Suprapubic skin (tissue), 4 donors: Measurements from ENCODE around the gene MEA1. TPM values are rescaled to one million over a fixed set of nuclear protein-coding genes. Genes with fewer than 3 reads are reported as not detected.

Source experiments
- DNase-seq, 2 donors: peaks; one replicate each; pipeline ENCODE4 v3.0.0-alpha.2; 2019; ENCODE audit warnings: low spot score in 2 of 2
- H3K27ac ChIP-seq: fragments of 200-600 bp; sonication (generic); one replicate; pipeline ENCODE4 v1.5.1; 2019
- H3K27me3 ChIP-seq: fragments of 200-600 bp; sonication (generic); one replicate; pipeline ENCODE4 v1.5.1; 2019
- H3K36me3 ChIP-seq: fragments of 200-600 bp; sonication (generic); one replicate; pipeline ENCODE4 v1.5.1; 2019
- H3K4me1 ChIP-seq: fragments of 200-600 bp; sonication (generic); one replicate; pipeline ENCODE4 v1.5.1; 2019
- H3K4me3 ChIP-seq: fragments of 200-600 bp; sonication (generic); one replicate; pipeline ENCODE4 v1.5.1; 2019; ENCODE audit warnings: mild to moderate bottlenecking
- H3K9me3 ChIP-seq: fragments of 200-600 bp; sonication (generic); one replicate; pipeline ENCODE4 v1.5.1; 2019
- EP300 ChIP-seq: sonication (generic); formaldehyde crosslinking; IDR thresholded peaks from one replicate; pipeline ENCODE4 v1.6.1; 2017; ENCODE audit warnings: antibody characterized with exemption
- POLR2A ChIP-seq, 2 donors: fragments of 450-650 bp; IDR thresholded peaks; one replicate each; pipeline ENCODE4 v1.6.1; 2017; ENCODE audit warnings: antibody characterized with exemption in 2 of 2, mild to moderate bottlenecking in 2 of 2, moderate library complexity in 2 of 2
- POLR2AphosphoS5 ChIP-seq, 3 donors: sonication (generic); formaldehyde crosslinking; IDR thresholded peaks; one replicate each; pipeline ENCODE4 v1.6.1; 2017; ENCODE audit warnings: antibody characterized with exemption in 3 of 3
- WGBS: methylation state at CpG from one replicate; pipeline ENCODE4 v1.1.5; 2018; 5-methylcytosine and 5-hydroxymethylcytosine counted together
- total RNA-seq, 4 donors: library from RNA; depleted of rRNA; stranded (reverse); fragments of >200 nt; gene quantifications; one replicate each; pipeline ENCODE4 v1.1.0, GENCODE V29; 2016
- TF ChIP-seq, protein P1 (sequence below), 2 donors: fragments of 200-600 bp in 1 of 2; fragments of 450-650 bp in 1 of 2; sonication (generic) in 1 of 2; IDR thresholded peaks; one replicate each; pipeline ENCODE4 v1.5.1; 2016 to 2019; ENCODE audit warnings: antibody characterized with exemption in 2 of 2, mild to moderate bottlenecking in 1 of 2, moderate library complexity in 1 of 2

Gene MEA1
- total RNA-seq, 4 donors from 2014 or later = 41.2 to 65.8 (median 61.5) TPM

DNA sequence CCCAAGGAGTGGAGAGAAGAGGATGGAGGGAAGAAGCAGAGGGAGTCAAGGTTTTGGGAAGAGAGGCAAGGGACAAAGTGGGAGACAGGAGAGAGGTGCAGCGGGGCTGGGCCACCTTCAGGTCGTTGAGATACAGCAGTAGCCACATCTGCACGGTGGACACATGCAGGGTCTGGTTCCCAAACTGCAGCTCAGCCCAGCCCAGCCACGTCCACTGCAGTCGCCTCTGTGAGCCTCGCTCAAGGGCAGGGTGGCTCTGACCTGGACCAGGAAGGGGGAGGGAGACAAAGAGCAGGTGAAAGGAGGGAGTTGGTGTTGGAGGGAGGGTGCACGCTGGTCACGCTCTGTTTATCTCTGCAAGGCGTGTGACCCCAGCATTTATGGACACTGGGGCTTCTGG, 25.0 kb upstream of the MEA1 start:
- no peaks in the 10 kb centered on the region for H3K4me1 ChIP-seq
- H3K9me3 ChIP-seq = no peaks in the 10 kb centered on the region
- H3K4me3 ChIP-seq = no peak overlapping the region
- H3K27me3 ChIP-seq = no peaks in the 10 kb centered on the region
- no peak for DNase-seq
- TF ChIP-seq POLR2AphosphoS5 (IDR thresholded peaks at IDR 0.05) (no peak), POLR2A (IDR thresholded peaks at IDR 0.05) (no peak), EP300 (no peak)
- TF ChIP-seq, protein P1, sequence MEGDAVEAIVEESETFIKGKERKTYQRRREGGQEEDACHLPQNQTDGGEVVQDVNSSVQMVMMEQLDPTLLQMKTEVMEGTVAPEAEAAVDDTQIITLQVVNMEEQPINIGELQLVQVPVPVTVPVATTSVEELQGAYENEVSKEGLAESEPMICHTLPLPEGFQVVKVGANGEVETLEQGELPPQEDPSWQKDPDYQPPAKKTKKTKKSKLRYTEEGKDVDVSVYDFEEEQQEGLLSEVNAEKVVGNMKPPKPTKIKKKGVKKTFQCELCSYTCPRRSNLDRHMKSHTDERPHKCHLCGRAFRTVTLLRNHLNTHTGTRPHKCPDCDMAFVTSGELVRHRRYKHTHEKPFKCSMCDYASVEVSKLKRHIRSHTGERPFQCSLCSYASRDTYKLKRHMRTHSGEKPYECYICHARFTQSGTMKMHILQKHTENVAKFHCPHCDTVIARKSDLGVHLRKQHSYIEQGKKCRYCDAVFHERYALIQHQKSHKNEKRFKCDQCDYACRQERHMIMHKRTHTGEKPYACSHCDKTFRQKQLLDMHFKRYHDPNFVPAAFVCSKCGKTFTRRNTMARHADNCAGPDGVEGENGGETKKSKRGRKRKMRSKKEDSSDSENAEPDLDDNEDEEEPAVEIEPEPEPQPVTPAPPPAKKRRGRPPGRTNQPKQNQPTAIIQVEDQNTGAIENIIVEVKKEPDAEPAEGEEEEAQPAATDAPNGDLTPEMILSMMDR (IDR thresholded peaks at IDR 0.05) = no peak
- peaks cover 81% of the 10 kb centered on the region for H3K36me3 ChIP-seq
- WGBS = 77% methylated on average over 6 of the region's 9 CpGs
- H3K27ac ChIP-seq = no peak overlapping the region

DNA sequence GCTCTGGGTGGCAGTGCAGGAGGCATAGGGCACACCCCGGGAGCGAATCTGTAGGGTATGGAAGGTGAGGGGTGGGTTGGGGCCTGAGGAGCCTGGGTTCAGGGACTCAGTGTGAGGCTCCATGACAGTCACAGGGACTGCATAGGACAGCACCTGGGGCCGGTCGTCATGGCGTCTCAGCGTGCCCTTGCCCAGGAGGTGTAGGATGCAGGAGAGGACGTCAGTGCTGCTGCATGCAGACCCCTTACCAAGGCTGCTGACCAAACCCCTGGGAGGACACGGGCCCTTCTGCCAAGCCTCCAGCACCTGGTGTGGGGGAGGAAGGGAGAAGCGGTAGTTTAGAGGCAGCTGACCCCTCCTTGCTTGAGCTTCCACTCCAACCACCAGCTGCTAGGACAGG, 24.0 kb upstream of the MEA1 start:
- no peak for TF ChIP-seq POLR2AphosphoS5 (IDR thresholded peaks at IDR 0.05)
- TF ChIP-seq, protein P1 (IDR thresholded peaks at IDR 0.05) = no peak
- TF ChIP-seq EP300 = no peak
- no peak for TF ChIP-seq POLR2A (IDR thresholded peaks at IDR 0.05)
- H3K4me3 ChIP-seq = no peak overlapping the region
- no peak for DNase-seq
- no peaks in the 10 kb centered on the region for H3K4me1 ChIP-seq
- no peak overlapping the region for H3K27ac ChIP-seq
- peaks cover 76% of the 10 kb centered on the region for H3K36me3 ChIP-seq
- H3K9me3 ChIP-seq = no peaks in the 10 kb centered on the region
- no peaks in the 10 kb centered on the region for H3K27me3 ChIP-seq
- WGBS = 86% methylated on average over 4 of the region's 9 CpGs

DNA sequence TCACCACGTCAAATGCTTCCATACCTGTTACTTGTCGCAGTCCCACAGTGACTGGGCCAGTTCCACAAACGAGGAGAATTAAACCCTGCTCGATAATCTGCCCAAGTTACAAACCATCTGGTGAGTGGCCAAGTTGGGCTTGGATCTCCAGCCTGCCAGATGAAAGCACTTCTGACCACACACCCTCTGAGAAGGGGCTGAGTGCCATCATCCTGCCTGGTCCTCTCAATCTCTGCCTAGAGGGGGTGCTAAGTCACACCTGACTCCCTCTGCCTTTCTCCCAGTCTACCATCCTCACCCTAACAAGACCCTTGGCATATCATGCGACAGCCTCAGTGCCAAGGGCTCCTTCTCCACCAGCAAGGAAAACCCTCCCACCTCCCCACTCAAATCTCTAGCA, 23.5 kb upstream of the MEA1 start:
- Histone ChIP-seq H3K4me1 (no peaks in the 10 kb centered on the region), H3K9me3 (no peaks in the 10 kb centered on the region), H3K27ac (no peak overlapping the region), H3K27me3 (no peaks in the 10 kb centered on the region), H3K4me3 (no peak overlapping the region), H3K36me3 (peaks cover 76% of the 10 kb centered on the region)
- WGBS = 78% methylated on average over 5 of the region's 5 CpGs
- DNase-seq = no peak
- no peak for TF ChIP-seq POLR2AphosphoS5 (IDR thresholded peaks at IDR 0.05)
- TF ChIP-seq EP300 = no peak
- no peak for TF ChIP-seq POLR2A (IDR thresholded peaks at IDR 0.05)
- TF ChIP-seq, protein P1 (IDR thresholded peaks at IDR 0.05) = no peak

DNA sequence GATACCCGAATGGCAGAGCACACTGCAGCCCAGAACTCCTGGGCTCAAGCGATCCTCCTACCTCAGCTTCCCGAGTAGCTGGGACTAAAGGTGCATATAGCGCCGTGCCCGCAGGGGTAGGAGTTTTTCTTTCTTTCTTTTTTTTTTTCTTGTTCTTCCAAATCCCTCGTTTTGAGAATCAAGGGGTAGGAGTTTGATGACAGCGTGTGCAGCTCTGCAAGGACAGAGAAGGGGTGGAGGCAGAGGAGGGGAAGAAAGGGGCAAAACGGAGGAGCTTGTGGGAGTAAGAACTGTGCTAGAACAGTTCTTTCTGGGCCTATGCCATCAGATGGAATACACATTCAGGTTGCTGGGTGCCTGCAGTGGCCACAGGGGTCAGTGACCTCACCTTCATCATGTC, 23.0 kb upstream of the MEA1 start:
- Histone ChIP-seq H3K36me3 (peaks cover 76% of the 10 kb centered on the region), H3K4me3 (no peak overlapping the region), H3K4me1 (no peaks in the 10 kb centered on the region), H3K9me3 (no peaks in the 10 kb centered on the region), H3K27me3 (no peaks in the 10 kb centered on the region), H3K27ac (no peak overlapping the region)
- no peak for DNase-seq
- WGBS = 92% methylated on average over 9 of the region's 9 CpGs
- no peak for TF ChIP-seq EP300
- no peak for TF ChIP-seq POLR2A (IDR thresholded peaks at IDR 0.05)
- no peak for TF ChIP-seq POLR2AphosphoS5 (IDR thresholded peaks at IDR 0.05)
- TF ChIP-seq, protein P1 (IDR thresholded peaks at IDR 0.05) = no peak

DNA sequence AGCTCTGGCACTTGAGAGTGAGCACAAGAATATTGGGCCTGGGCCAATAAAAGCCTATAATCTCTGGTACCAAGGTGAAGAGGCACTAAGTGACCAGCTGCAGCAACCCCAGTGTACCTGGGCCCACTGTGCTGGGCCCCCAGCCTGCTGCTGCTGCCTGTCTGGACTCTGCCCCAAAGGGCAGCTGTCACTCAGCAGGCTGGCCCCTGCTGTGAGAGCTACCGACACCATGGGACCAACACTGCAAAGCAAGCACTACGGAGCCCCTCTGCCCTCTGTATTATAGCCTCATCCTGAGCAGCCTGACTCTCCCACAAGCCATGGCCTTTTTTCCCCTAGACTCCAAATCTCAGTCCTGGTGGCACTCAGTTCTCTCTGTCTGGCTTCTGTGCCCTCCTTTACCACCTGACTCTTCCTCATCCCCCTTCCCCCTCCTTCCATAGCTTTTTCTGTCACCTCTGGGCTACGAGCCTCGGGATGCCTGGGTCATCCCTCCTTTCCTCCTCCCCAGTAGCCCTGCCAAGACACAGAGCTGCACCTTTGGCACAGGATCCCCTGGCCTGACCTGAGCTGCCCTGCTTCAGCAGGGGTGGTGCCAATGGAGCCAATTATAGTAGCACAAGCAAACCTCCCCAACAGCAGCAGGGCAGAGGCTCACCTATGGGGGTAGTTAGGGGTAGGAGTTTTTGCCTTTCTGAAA, 21.9 kb upstream of the MEA1 start:
- H3K4me1 ChIP-seq = no peaks in the 10 kb centered on the region
- no peaks in the 10 kb centered on the region for H3K27me3 ChIP-seq
- no peaks in the 10 kb centered on the region for H3K9me3 ChIP-seq
- no peak overlapping the region for H3K27ac ChIP-seq
- peaks cover 83% of the 10 kb centered on the region for H3K36me3 ChIP-seq
- WGBS = 62% methylated on average over 4 of the region's 4 CpGs
- H3K4me3 ChIP-seq = no peak overlapping the region
- TF ChIP-seq POLR2AphosphoS5 (IDR thresholded peaks at IDR 0.05) (no peak), EP300 (no peak), POLR2A (IDR thresholded peaks at IDR 0.05) (no peak)
- TF ChIP-seq, protein P1 (IDR thresholded peaks at IDR 0.05) = no peak
- no peak for DNase-seq
